Glutamatergic neuron (in vitro differentiated cells): ENCODE data around the gene NPAS2. TPM values are rescaled to one million over a fixed set of nuclear protein-coding genes. Genes with fewer than 3 reads are reported as not detected.

Source experiments
- DNase-seq: peaks from one replicate; pipeline ENCODE4 v3.0.0; 2022
- H3K27ac Mint-ChIP-seq: one replicate; pipeline ENCODE4 v1.8.0; 2020; ENCODE audit warnings: mild to moderate bottlenecking, mixed read lengths, inconsistent platforms; ENCODE audit not compliant: unreplicated experiment
- H3K27me3 Mint-ChIP-seq: one replicate; pipeline ENCODE4 v1.8.0; 2020; ENCODE audit warnings: mild to moderate bottlenecking, moderate library complexity, mixed read lengths, inconsistent platforms; ENCODE audit not compliant: unreplicated experiment
- H3K36me3 Mint-ChIP-seq: one replicate; pipeline ENCODE4 v1.8.0; 2020; ENCODE audit warnings: mild to moderate bottlenecking, mixed read lengths, inconsistent platforms; ENCODE audit not compliant: unreplicated experiment
- H3K4me1 Mint-ChIP-seq: one replicate; pipeline ENCODE4 v1.8.0; 2020; ENCODE audit warnings: mild to moderate bottlenecking, low read depth, mixed read lengths, inconsistent platforms; ENCODE audit not compliant: unreplicated experiment
- H3K4me3 Mint-ChIP-seq: one replicate; pipeline ENCODE4 v1.8.0; 2020; ENCODE audit warnings: mild to moderate bottlenecking, mixed read lengths, inconsistent platforms; ENCODE audit not compliant: unreplicated experiment
- H3K9me3 Mint-ChIP-seq: one replicate; pipeline ENCODE4 v1.8.0; 2020; ENCODE audit warnings: mild to moderate bottlenecking, moderate library complexity, mixed read lengths, inconsistent platforms; ENCODE audit not compliant: unreplicated experiment
- total RNA-seq: library from RNA; stranded (reverse); fragmentation: NEBNext Ultra II Directional; extraction: Animal tissue kit (Norgen Biotek cat#: 25700); gene quantifications from one replicate; pipeline ENCODE4 v1.2.1, GENCODE V29; 2021; ENCODE audit not compliant: unreplicated experiment
- TF ChIP-seq, protein P1 (sequence below): fragments of 200-600 bp; sonication (generic); IDR thresholded peaks from one replicate; pipeline ENCODE4 v1.5.0; 2021; ENCODE audit not compliant: partially characterized antibody, unreplicated experiment

The NPAS2 gene
- total RNA-seq, 1 donor from 2014 or later, result 0.54 TPM

DNA sequence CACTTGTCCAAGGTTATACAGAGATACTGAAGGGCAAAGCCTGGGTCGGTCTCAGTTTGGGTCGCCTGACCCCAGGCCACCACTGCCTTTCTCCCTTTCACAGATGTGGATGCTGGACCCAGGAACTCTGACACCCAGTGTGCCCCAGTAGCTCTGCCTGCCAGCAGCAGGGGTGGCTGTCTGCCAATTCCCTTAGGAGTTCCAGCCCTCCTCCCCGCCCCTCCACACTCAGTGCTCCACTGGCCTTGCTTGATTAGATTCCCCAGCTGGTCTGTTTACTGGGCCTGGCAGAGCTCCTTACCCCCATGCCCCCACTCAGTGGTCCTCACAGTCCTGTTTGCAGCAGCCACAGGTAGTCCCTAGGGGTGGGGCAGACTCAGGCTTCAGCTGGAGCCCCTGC lies 75.5 kb downstream of the NPAS2 start:
- H3K4me3 Mint-ChIP-seq, result no peak overlapping the region
- TF ChIP-seq, protein P1, sequence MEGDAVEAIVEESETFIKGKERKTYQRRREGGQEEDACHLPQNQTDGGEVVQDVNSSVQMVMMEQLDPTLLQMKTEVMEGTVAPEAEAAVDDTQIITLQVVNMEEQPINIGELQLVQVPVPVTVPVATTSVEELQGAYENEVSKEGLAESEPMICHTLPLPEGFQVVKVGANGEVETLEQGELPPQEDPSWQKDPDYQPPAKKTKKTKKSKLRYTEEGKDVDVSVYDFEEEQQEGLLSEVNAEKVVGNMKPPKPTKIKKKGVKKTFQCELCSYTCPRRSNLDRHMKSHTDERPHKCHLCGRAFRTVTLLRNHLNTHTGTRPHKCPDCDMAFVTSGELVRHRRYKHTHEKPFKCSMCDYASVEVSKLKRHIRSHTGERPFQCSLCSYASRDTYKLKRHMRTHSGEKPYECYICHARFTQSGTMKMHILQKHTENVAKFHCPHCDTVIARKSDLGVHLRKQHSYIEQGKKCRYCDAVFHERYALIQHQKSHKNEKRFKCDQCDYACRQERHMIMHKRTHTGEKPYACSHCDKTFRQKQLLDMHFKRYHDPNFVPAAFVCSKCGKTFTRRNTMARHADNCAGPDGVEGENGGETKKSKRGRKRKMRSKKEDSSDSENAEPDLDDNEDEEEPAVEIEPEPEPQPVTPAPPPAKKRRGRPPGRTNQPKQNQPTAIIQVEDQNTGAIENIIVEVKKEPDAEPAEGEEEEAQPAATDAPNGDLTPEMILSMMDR, result no peak
- peaks cover 3% of the 10 kb centered on the region for H3K4me1 Mint-ChIP-seq
- peaks cover 3% of the 10 kb centered on the region for H3K27me3 Mint-ChIP-seq
- peaks cover 2% of the 10 kb centered on the region for H3K9me3 Mint-ChIP-seq
- no peak overlapping the region for H3K27ac Mint-ChIP-seq
- DNase-seq, result no peak
- no peaks in the 10 kb centered on the region for H3K36me3 Mint-ChIP-seq

DNA sequence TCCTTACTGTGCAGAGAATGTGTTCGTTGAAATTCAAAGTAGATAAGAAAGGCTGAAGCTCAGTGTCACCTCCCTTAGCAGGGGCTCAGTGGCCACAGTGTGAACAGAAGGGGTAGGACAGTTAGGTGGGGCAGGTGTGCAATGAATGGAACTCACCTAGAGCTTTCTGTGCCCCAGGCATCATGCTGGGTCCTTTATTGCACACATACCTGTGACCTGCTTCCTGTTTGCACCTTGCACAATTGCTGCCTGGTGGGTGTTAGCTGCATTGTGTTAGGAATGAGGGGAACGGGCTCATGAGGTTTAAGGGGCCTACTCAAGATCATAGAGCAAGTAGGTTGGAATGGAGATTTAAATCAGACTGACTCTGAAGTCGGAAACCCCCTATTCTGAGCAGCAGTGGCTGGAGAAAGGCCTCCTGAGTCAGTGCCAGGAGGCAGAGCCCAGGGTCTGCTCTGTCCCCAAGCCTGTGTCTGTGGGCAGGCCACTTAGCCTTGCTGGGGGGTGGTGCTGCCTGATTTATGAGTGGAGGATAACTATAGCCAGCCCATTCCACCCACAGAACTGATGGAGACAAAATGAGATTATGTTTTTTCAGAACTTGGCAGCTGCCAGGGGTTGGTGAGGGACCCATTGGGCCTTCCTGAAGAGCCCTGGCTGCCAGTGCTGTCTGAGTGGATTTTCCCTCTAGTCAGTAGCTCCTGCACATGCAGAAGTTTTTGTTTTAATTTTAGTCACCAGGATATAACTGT lies 76.2 kb downstream of the NPAS2 start:
- no peak for DNase-seq

DNA sequence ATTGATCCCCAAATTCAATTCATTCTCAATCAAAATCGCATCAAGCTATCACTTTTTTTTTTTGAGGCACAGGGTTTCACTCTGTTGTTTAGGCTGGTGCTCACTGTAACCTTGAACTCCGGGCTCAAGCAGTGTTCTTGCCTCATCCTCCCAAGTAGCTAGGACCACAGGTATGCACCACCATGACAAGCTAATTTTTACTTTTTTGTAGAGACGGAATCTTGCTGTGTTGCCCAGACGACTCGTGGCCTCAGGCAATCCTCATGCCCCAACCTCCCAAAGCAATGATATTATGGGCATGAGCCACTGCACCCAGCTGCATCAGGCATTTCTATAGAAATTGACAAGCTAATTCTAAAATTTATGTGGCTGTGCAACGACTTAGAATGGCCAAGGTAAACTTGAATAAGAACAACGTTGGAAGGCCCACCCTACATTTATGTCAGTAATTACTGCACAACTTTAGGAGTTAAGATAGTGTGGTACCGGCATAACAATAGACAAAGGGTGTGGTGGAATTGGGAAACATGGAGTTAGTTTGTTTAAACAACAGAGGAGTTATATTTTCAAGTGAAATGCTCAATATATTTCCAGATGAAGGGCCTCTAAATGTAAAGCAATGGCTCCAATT lies 78.2 kb downstream of the NPAS2 start:
- peaks cover 2% of the 10 kb centered on the region for H3K4me1 Mint-ChIP-seq
- no peak overlapping the region for H3K27ac Mint-ChIP-seq
- no peaks in the 10 kb centered on the region for H3K36me3 Mint-ChIP-seq
- H3K9me3 Mint-ChIP-seq, result peaks cover 3% of the 10 kb centered on the region
- H3K4me3 Mint-ChIP-seq, result no peak overlapping the region
- TF ChIP-seq, protein P1, result no peak
- peaks cover 3% of the 10 kb centered on the region for H3K27me3 Mint-ChIP-seq
- DNase-seq, result no peak

More for the DNA sequence above, 76.2 kb downstream of the NPAS2 start:
- H3K9me3 Mint-ChIP-seq, result peaks cover 2% of the 10 kb centered on the region
- TF ChIP-seq, protein P1, result no peak
- H3K36me3 Mint-ChIP-seq, result no peaks in the 10 kb centered on the region
- no peak overlapping the region for H3K4me3 Mint-ChIP-seq
- no peak overlapping the region for H3K27ac Mint-ChIP-seq
- H3K27me3 Mint-ChIP-seq, result peaks cover 3% of the 10 kb centered on the region
- peaks cover 3% of the 10 kb centered on the region for H3K4me1 Mint-ChIP-seq

DNA sequence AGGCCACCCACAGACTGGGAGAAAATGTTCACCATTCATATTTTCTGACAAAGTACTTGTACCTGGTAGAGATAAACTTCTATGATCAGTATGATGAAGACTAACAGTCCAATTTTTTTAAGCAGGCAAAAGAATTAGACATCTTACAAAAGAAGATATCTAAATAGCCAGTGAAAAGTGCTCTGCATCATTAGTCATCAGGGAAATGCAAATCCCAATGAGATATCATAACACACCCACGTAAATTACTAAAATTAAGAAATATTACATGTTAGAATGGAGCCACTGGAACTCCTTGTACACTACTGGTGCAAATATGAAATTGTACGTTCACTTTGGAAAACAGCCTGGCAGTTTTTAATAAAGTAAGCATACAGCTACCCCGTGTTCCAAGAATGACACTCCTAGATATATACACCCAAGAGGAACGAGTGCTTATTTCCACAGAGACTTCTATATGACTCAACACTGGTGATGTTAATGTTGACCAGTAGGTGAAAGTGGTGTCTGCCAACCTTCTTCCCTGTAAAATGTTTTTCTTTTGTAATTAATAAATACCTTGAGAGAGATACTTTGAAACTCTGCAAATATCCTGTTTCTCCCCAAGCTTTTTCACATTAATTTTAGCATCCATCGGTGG lies 80.3 kb downstream of the NPAS2 start:
- Mint-ChIP-seq H3K9me3 (peaks cover 3% of the 10 kb centered on the region), H3K4me1 (peaks cover 8% of the 10 kb centered on the region), H3K27me3 (peaks cover 3% of the 10 kb centered on the region), H3K36me3 (no peaks in the 10 kb centered on the region), H3K4me3 (no peak overlapping the region), H3K27ac (no peak overlapping the region)
- no peak for DNase-seq
- TF ChIP-seq, protein P1, result no peak
